K562 (cell line): ENCODE data around the gene RBPJ. TPM values are rescaled to one million over a fixed set of nuclear protein-coding genes. Genes with fewer than 3 reads are reported as not detected.
A peak's percentile ranks its signal among the peaks of the same experiment; 100 is the strongest.

Experiments used
- ELK1 ChIP-seq: sonication (generic); formaldehyde crosslinking; IDR thresholded peaks from 2 replicates; pipeline ENCODE4 v1.8.1; 2022; ENCODE audit warnings: missing genetic modification reagents
- FUS ChIP-seq: fragments of 200-400 bp; formaldehyde crosslinking; optimal IDR thresholded peaks from 2 replicates; pipeline ENCODE3; 2017; ENCODE audit warnings: low read depth, low read length
- KHSRP ChIP-seq: fragments of 450-650 bp; IDR thresholded peaks from 2 replicates; pipeline ENCODE4 v1.6.1; 2017
- NCOA1 ChIP-seq: fragments of 450-650 bp; IDR thresholded peaks from 2 replicates; pipeline ENCODE4 v1.6.1; 2016; ENCODE audit warnings: low read depth
- NONO ChIP-seq, 2 experiments: fragments of 200-400 bp in 1 of 2; fragments of 450-650 bp in 1 of 2; formaldehyde crosslinking in 1 of 2; IDR thresholded peaks; 2 replicates each; pipeline ENCODE4 v1.6.1; 2017; ENCODE audit warnings: low read depth in 2 of 2, mild to moderate bottlenecking in 2 of 2, moderate library complexity in 2 of 2, low read length in 1 of 2
- POLR2B ChIP-seq: fragments of 450-650 bp; IDR thresholded peaks from 2 replicates; pipeline ENCODE4 v1.6.1; 2018; ENCODE audit warnings: low read depth; ENCODE audit not compliant: partially characterized antibody
- SMARCB1 ChIP-seq: IDR thresholded peaks from 2 replicates; pipeline ENCODE4 v1.6.1; 2011; ENCODE audit warnings: improper control_type of control experiment, low read depth; ENCODE audit not compliant: insufficient read length
- SP2 ChIP-seq: IDR thresholded peaks from 2 replicates; pipeline ENCODE4 v1.6.1; 2011; ENCODE audit warnings: mild to moderate bottlenecking, low read depth, low read length, moderate library complexity; ENCODE audit not compliant: poor library complexity, severe bottlenecking; ENCODE audit errors: extremely low read depth
- ZNF780A ChIP-seq: fragments of 250-450 bp; sonication (Bioruptor Pico); IDR thresholded peaks from 2 replicates; pipeline ENCODE4 v1.5.0; 2021; ENCODE audit warnings: mild to moderate bottlenecking
- ZZZ3 ChIP-seq: fragments of 450-650 bp; IDR thresholded peaks from 2 replicates; pipeline ENCODE4 v1.6.1; 2016; ENCODE audit warnings: antibody characterized with exemption, mild to moderate bottlenecking, moderate library complexity
- polyA plus RNA-seq, 8 experiments: library from polyadenylated mRNA; depleted of rRNA in 4 of 8; stranded (reverse) in 5 of 8; unstranded in 3 of 8; fragments of >200 nt; fragmentation: Nextera tagmentation in 2 of 8; fragmentation: Illumina TruSeq in 1 of 8; extraction: Ambion mirVana in 2 of 8; extraction: Trizol in 1 of 8; gene quantifications; 2 replicates each; pipeline versions ENCODE4 v1.2.1 to v1.2.3, GENCODE V29; 2011 to 2014; ENCODE audit warnings: inconsistent platforms in 1 of 8, missing spikeins in 1 of 8
- total RNA-seq, 7 experiments: library from RNA; depleted of rRNA in 6 of 7; stranded (reverse); fragments of >200 nt in 6 of 7; fragmentation: Illumina TruSeq in 2 of 7; extraction: Trizol in 2 of 7; gene quantifications; 2 replicates each; pipeline versions ENCODE4 v1.2.1 to v1.2.3, GENCODE V29; 2011 to 2021; ENCODE audit warnings: low replicate concordance in 1 of 7
- TF ChIP-seq, protein P1 (sequence below): sonication (generic); formaldehyde crosslinking; IDR thresholded peaks from 2 replicates; pipeline ENCODE4 v1.8.0; 2022; ENCODE audit warnings: mild to moderate bottlenecking, missing genetic modification reagents
- TF ChIP-seq, protein P2 (sequence below): fragments of 450-650 bp; conservative IDR thresholded peaks from 2 replicates; pipeline ENCODE4 v1.6.1; 2016; ENCODE audit warnings: missing genetic modification characterization, low read depth, mild to moderate bottlenecking, control low read depth, missing compliant biosample characterization
- TF ChIP-seq, protein P3 (sequence below): fragments of 250-450 bp; sonication (Bioruptor Pico); IDR thresholded peaks from 2 replicates; pipeline ENCODE4 v1.5.0; 2021; ENCODE audit warnings: mild to moderate bottlenecking, borderline replicate concordance
- TF ChIP-seq, protein P4 (sequence below): sonication (generic); formaldehyde crosslinking; IDR thresholded peaks from 2 replicates; pipeline ENCODE4 v1.8.0; 2022; ENCODE audit warnings: missing genetic modification reagents, mild to moderate bottlenecking, moderate library complexity, borderline replicate concordance

RBPJ gene
- total and polyA plus RNA-seq, 9 of the 15 experiments (the other 6 are each of a cell fraction or from before 2014, with no cell fraction given) = 17.2 to 49.4 (median 33.8) TPM

GRCh38 chr4:26320538-26321372, at the start of gene RBPJ (continued):
- TF ChIP-seq KHSRP = no peak
- peak in 1 of 2 experiments; percentile 81; a peak in 2 of 4 replicates for TF ChIP-seq NONO (IDR thresholded peaks at IDR 0.05; ENCODE audit: low read depth in 2 of 2, low read length in 1 of 2)
- TF ChIP-seq NCOA1 = no peak
- TF ChIP-seq FUS = no peak
- TF ChIP-seq, protein P1, sequence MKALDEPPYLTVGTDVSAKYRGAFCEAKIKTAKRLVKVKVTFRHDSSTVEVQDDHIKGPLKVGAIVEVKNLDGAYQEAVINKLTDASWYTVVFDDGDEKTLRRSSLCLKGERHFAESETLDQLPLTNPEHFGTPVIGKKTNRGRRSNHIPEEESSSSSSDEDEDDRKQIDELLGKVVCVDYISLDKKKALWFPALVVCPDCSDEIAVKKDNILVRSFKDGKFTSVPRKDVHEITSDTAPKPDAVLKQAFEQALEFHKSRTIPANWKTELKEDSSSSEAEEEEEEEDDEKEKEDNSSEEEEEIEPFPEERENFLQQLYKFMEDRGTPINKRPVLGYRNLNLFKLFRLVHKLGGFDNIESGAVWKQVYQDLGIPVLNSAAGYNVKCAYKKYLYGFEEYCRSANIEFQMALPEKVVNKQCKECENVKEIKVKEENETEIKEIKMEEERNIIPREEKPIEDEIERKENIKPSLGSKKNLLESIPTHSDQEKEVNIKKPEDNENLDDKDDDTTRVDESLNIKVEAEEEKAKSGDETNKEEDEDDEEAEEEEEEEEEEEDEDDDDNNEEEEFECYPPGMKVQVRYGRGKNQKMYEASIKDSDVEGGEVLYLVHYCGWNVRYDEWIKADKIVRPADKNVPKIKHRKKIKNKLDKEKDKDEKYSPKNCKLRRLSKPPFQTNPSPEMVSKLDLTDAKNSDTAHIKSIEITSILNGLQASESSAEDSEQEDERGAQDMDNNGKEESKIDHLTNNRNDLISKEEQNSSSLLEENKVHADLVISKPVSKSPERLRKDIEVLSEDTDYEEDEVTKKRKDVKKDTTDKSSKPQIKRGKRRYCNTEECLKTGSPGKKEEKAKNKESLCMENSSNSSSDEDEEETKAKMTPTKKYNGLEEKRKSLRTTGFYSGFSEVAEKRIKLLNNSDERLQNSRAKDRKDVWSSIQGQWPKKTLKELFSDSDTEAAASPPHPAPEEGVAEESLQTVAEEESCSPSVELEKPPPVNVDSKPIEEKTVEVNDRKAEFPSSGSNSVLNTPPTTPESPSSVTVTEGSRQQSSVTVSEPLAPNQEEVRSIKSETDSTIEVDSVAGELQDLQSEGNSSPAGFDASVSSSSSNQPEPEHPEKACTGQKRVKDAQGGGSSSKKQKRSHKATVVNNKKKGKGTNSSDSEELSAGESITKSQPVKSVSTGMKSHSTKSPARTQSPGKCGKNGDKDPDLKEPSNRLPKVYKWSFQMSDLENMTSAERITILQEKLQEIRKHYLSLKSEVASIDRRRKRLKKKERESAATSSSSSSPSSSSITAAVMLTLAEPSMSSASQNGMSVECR (CRISPR knock-in tag) = no peak
- TF ChIP-seq, protein P2, sequence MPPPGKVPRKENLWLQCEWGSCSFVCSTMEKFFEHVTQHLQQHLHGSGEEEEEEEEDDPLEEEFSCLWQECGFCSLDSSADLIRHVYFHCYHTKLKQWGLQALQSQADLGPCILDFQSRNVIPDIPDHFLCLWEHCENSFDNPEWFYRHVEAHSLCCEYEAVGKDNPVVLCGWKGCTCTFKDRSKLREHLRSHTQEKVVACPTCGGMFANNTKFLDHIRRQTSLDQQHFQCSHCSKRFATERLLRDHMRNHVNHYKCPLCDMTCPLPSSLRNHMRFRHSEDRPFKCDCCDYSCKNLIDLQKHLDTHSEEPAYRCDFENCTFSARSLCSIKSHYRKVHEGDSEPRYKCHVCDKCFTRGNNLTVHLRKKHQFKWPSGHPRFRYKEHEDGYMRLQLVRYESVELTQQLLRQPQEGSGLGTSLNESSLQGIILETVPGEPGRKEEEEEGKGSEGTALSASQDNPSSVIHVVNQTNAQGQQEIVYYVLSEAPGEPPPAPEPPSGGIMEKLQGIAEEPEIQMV (tag) = no peak
- no peak for TF ChIP-seq ZNF780A (CRISPR knock-in tag)
- peak; percentile 66 for TF ChIP-seq POLR2B
- no peak for TF ChIP-seq SP2
- no peak for TF ChIP-seq ELK1 (CRISPR knock-in tag)
- TF ChIP-seq, protein P3, sequence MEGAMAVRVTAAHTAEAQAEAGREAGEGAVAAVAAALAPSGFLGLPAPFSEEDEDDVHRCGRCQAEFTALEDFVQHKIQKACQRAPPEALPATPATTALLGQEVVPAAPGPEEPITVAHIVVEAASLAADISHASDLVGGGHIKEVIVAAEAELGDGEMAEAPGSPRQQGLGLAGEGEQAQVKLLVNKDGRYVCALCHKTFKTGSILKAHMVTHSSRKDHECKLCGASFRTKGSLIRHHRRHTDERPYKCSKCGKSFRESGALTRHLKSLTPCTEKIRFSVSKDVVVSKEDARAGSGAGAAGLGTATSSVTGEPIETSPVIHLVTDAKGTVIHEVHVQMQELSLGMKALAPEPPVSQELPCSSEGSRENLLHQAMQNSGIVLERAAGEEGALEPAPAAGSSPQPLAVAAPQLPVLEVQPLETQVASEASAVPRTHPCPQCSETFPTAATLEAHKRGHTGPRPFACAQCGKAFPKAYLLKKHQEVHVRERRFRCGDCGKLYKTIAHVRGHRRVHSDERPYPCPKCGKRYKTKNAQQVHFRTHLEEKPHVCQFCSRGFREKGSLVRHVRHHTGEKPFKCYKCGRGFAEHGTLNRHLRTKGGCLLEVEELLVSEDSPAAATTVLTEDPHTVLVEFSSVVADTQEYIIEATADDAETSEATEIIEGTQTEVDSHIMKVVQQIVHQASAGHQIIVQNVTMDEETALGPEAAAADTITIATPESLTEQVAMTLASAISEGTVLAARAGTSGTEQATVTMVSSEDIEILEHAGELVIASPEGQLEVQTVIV = no peak
- TF ChIP-seq, protein P4, sequence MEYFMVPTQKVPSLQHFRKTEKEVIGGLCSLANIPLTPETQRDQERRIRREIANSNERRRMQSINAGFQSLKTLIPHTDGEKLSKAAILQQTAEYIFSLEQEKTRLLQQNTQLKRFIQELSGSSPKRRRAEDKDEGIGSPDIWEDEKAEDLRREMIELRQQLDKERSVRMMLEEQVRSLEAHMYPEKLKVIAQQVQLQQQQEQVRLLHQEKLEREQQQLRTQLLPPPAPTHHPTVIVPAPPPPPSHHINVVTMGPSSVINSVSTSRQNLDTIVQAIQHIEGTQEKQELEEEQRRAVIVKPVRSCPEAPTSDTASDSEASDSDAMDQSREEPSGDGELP (CRISPR knock-in tag) = peak; percentile 57; the same call in 1 of the 2 replicates
- no peak for TF ChIP-seq ZZZ3
- TF ChIP-seq SMARCB1 = no peak
